ENCODE measurements around the gene MREG. TPM values are rescaled to one million over a fixed set of nuclear protein-coding genes. Genes with fewer than 3 reads are reported as not detected.
"Not testable (repeated sequence)": the region's sequence is repeated elsewhere in the genome, so short reads cannot be mapped to it uniquely, and the experiment has no call there.

The MREG gene
- total RNA-seq, 1 donor from 2014 or later = 8.1 TPM

DNA sequence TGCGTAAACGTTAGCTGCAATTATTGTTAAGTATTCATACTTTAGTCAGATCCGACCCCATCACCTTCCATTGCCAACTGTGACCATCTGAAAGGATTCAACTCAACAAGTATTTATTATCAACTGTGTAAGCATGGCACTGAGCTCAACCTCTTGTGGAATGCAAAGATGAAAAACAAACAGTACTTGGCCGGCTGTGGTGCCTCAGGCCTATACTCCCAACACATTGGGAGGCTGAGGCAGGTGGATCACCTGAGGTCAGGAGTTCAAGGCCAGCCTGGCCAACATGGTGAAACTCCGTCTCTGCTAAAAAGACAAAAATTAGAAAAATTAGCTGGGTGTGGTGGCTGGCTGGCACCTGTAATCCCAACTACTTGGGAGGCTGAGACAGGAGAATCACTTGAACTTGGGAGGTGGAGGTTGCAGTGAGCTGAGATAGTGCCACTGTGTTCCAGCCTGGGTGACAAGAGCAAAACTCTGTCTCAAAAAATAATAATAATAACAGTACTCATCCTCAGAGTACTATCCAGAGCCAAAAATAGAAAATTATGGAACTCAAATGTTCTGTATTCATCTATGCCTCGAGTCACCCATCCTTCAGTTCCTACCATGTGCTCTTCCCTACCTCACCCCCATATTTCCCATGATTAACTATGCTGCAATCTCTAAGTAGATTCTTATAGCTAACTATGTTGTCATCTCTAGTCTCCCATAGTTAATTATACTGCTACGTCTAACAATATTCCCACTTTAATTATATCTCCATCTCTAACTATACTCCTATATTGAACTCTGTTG lies 8.6 kb upstream of the MREG start:
- no peak for DNase-seq

DNA sequence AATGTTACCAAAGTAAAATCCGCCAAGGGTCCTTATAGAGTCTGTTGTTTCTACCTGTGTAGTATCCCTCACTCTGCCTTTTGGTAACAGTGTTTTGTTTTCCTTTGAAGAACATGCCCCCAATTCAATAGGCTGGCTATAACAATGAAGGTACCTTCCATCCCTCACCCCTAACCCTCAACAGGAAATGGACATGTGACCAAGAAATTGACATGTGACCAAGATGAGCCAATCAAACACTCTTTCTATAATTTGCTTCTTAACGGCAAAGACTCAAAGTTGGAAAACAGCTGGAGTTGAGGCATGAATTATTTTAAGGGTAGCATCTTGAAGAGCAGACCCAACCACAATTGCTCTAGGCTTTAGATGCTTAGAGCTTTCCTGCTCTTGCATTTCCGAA lies 5.4 kb upstream of the MREG start:
- DNase-seq = no peak

DNA sequence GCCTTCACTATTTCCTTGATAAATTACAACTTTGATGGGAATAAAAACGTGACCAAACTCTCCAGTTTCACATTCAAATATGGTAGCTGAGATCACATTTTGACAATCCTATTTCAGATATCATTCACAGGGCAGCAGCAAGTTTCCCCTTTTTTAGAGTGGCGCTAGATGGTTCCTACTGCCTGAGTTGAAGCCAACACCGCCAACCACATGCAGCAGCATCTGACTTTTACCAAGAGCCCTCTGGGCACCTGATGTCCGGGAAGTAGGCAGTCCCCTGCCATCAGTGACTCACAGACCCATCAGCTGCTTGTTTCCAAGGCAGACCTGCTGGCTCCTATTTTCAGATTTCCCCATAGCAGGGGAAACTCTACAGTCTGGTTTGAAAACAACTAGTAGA lies 4.0 kb upstream of the MREG start:
- no peak for DNase-seq

DNA sequence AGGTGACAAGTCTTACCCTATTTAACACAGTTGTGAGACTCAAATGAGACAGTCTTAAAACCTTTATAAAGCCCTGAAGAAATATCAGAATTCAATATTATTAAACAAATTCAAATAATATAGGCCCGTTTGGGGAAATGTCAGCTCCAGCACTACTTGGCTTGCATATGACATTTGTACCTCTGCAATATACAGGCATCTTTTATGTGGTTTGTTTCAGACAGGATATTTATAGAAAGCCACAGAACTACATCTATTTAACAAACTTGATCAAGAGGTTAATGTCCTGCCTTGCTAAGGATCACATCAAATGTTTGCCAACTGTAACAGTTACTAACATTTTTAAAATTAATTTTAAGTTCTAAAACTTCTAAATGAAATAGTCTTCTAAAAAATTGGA lies 3.2 kb upstream of the MREG start:
- no peak for DNase-seq

DNA sequence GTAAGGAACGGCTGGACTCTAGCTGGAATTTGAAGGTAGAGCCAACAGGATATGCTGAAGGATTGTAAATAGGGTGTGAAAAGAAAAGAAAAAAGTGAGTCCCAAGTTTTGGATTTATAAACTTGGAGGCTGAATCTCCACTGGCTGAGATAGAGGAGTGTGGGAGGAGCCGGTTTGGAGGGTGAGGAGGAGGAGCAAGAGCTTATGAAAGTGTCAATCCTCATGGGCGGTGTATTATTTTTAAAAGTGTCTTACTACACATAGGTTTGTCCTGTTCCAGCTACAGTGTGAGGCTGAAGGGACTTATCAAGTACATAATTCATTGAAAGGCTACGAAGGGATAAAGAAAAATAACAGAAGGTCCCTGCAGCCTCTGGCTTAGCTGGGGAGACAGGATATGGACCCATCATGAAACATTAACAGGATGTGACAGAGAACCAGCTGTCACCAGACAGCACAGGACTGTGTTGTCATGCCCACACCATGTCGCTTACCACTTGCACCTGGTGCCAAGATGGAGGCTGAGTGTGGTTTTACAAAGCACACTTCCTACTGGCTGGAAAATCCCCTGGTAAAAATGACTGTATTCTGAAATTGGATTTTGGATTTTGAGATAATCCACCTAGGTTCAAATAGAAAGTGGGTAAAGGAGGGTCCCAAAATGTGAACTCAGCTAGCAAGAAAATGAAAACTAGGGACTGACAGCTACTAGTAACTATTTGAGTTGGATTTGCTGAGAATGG lies 2.5 kb upstream of the MREG start:
- no peak for DNase-seq

DNA sequence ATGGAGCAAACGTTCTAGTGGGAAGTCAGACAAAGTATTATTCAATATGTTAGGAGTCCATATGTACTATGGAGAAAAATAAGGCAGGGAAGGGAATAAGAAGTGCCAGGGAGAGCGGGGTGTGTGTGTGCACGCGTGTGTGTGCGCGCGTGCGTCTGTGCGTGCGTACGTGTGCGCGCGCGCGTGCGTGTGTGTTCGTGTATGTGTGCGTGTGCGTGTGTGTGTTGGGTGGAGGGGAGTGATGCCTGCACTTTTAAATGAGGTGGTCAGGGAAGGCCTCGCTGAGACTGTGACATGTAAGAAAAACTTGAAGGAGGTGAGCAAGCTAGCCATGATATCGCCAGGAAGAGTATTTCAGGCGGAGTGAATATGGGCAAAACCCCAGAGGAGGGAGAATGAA lies 1.6 kb upstream of the MREG start:
- DNase-seq = no peak

DNA sequence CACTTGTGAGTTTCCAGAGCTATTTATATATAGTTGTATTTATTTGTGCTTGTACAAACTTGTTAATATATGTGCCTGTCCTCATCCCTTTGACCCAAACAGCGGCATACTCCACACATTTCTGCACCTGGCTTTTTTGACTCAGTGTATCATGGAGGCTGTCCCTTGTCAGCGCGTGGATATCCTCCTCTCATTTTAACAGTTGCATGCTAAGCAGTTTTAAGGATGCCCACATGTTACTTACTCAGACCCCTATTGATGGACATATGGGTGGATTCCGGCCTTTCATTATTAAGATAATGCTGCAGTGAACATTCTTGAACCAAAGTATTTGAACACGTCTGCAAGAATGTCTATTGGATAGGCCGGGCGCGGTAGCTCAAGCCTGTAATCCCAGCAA lies 655 bp upstream of the MREG start:
- DNase-seq = no peak

DNA sequence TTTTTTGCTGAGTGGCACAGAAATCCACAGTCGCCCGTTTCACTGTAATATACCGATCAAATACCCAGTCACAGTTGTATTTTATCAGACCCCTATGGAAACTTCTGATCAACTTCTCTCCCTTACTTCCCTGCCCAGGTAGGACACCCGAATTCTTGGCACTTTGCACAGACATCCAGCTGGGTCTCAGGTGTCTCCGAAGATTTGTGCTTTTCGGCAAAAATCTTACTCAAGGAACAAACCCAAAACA lies 596 bp downstream of the MREG start:
- DNase-seq = no peak

DNA sequence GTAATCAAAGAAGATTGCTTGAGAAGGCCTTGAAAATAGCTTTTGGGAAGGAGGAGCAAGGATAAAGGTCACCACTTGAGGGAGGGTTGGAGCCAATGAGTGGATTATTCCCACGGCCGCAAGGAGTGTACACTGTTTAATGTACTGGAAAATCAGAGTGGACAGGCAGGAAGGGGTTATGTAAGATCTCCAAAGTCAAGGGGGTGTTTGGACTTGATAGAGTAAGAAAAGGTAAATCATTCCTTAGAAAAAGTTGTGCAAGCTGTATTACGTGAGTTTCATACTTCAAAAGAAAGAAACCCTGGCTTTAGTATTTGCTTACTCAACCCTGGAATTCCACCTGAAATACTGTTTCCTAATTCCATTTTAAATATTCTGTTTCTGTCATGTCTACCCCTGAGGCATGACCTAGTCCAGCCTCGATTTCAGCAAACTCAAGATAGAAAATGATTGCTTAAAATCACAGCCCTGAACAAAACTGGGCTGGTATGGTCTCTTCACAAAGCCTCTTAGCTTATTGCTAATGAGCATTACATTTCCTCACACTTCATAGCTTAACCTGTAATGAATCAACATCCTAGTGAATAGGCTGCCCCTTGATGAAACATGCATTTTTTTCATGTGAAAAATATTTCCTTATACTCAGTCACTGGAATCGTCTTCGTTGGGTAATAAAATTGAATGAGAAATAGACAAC lies 1.1 kb downstream of the MREG start:
- no peak for DNase-seq

DNA sequence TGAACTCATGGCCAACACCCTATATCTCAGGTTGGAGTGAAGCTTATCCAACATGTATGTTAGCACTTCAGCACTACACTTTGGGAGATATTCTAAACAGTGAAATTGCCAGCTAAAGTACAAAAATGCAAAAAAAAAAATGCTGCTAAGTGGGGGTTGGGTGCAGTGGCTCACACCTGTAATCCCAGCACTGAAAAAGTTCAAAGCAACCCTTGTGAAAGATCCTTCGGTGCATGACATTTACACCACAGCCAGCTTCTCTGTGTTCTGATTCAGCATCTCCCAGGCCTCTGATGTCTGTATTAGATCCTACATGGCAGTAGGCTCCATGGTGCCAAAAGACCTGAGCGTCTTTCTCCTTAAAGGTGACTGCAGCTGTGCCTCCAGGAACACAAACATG lies 4.1 kb downstream of the MREG start:
- DNase-seq = not testable (repeated sequence)

DNA sequence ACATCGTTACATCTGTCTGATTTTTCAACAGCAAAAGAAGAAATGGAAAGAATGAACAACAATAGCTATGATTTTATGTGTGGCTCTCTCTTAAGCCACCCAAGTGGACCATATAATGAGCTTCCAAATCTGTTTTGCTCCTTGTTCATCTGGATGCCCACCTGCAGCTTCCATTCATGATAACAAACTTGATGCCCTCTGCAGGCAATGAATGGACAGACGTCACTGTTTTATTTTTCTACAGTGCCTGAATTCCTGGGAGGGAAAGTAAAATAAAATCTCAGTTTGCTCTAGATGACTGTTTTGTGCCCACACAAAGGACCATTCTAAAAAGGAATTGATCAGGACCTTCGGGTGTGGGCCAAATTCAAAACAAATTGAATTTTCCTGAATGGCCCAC lies 5.0 kb downstream of the MREG start:
- DNase-seq = no peak

DNA sequence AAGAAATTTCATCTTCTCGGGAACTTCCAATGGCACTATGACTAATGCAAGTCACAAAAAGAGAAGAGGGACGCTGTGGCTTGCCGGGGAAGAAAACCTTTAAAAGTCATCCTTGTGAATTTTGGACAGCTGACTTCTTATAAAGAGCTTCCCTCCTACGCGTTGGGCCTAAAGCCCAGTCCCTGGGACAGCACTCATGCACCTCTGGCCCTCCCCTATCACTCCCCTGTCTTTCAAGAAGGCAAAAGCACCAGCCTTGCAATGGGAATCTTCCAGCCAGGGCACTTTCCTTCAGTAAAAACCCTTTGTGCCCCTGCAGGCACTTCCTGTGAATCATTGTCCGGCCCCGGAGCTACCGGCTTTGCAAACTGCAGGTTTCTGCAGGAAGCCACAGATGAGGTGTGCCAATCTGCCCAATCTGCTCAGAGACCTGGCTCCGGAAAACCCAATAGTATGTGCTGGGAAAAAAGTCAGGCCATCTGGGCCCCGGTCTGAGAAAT lies 7.1 kb downstream of the MREG start:
- DNase-seq = no peak

DNA sequence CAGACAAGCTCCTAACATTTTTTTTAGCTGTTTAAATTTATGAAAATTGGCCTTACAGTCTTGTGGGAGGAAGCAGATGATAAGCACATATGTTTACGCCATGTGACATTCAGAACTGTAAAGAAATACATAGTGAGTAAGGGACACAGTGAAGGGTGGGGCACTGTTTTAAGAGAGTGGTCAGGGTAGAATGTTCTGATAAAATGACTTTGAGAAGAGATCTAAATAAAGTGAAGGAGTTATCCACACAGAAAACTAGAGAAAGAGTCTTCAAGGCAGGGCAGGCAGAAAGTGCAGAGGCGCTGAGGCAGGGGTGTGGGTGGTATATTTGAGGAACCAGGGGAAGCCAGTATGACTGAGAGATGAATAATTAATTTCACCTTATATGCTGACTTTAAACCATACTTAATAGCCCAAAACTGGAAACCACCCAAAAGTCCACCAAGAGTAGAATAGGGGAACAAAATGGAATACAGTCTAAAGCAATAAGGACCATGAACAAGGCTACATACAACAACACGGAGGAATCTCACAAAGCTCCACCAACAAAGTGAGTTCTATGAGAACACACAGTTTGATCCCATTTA lies 8.6 kb downstream of the MREG start:
- DNase-seq = no peak

DNA sequence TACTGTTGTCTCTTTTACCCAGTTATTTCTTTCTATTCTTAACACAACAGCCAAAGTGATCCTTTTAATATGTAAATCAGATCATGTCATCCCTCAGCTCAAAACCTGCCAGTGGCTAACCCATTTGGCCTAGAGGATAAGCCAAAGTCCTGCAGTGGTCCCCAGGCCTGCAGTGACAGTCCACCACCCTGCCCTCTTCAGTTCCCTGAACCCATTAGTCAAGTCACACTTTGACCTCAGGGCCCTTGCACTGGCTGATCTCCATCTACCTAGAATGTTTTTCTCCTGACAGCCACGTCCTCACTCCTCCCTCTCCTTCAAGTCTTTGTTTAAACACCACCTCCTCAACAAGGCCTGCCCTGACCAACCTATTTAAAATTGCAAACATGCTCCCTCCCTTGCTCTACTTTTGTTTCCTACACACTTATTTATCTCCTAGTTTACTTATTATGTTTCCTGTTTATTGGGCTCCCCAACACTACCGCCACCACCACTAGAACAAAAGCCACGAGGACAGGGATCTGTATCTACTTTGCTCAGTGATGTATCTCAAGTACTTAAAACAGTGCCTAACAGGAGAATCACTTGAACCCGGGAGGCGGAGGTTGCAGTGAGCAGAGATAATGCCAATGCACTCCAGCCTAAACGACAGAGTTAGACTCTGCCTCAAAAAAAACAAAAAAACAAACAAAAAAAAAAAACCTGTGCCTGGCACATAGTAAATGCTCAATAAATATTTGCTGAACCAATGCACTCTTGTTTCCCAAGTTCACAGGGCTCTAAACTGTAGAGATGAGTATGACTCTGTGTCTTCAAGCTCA lies 9.3 kb downstream of the MREG start:
- DNase-seq = no peak

DNA sequence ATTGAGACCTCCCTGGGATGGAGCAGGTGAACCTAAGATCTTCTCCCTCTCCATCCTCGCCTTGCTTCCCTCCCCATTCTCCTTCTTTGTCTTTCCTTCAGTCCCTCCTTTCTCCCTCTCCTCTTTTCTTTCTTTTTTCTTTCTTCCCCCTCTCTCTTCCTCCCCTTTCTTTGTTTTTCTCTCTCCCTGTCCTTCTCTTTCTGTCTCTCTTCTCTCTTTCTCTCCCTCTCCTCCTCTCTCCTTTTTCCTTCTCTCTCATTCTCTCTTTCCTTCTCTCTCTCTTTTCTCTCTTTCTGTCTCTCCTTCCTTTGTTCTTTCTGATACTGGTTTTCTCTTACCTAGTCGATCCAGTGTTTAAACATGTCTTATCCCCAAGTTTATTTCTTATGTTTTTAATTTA lies 10.7 kb downstream of the MREG start:
- DNase-seq = no peak

DNA sequence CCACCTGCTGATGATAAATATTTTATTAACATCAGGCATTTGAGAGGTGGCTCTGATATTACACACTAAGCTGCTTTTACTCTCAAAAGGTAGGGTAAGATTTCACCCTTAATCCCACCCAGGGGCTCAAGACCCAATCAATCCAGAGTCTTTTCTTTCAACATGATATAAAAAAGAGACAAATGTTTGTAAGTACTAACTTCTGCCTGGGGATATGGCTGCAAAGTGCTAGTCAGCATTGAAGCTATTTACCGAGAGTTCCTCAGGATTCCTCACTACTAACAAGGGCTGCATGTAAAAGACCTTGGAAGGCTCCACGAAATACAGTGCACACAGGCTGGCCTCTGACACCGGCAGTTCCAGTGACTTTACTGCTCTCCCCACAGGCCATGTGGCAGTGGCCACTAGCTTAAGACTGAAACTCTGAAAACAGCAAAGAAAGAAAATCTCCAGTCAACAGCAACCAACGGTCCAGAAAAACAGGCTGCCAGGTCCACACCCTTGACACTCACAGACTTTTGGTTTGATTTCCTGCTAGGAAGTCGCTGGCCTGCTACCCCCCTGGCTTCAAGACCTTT lies 11.2 kb downstream of the MREG start:
- DNase-seq = no peak

DNA sequence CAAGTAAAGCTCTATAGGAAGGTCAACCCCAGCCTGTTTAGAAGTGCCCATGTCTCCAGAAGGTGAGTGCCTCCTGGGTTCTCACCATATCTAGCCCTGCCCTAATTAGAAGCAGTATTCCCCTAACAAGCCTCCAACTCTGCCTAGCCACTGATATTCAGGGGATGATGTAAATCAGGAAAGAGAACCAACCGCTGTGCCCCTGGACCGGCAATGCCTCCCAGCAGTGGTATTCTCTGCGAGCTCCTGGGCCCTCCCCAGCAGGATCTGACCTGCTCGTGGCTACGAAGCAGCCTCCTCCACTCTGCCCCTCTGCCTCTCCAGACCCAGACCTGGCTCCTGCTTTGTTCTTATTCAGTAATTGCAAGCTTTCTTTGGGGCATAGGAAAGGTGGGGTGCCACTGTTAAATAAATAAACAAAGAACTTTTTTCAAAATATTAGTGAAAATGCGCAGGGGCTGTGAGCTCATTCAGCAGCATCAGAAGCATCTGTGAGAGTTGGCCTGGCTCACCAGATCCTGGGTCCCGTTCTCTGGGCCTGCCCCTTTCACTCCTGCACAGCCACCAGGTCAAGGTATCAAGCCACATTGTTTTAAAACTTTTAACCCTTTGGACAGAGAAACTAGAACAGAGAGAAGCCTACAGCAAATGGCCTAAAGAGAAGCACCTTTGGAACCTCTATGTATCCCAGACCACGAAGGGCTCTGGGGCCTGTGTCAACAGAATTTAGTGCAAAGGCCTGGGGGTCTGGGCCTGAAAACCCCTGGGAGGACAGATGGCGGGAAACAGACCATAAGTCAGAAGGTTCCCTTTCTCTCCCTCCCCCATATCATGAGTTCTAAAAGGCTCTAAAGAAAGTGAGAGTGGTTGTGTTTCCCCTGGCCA lies 11.9 kb downstream of the MREG start:
- DNase-seq = no peak

DNA sequence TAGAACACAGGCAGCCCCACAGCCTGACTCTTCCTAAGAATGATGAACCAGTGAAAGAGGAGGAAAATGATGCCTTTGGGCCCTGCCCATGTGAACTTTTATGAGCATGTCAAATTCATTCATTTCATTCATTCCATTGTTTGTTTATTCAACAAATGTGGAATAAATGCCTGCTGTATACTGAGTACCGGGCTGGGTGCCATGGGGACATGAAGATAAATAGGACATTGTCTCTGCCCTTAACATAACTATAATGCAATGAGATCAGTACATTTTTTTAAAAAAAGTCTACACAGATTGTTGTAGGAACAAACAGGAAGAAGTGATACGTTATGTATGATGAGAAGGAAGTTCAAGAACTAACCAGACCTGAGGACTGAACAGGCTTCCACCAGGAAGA lies 14.7 kb downstream of the MREG start:
- DNase-seq = no peak

DNA sequence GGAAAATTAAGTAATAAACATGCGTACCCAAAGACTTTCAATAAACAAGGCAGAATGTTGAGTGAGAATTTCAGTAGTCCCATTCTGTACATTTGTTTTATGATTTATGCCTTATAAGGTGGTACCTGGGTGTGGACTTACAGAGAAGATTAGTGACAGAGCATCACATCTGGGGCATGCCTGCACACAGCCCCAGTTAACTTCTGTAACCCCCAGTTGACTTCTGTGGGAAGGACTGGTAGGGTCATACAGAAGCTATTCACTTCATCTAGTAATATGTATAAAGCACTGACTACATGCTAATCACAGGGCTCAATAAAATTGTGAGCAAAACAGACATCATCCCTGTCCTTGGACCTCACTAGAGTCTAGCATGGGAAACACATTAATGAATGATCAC lies 16.1 kb downstream of the MREG start:
- DNase-seq = no peak

DNA sequence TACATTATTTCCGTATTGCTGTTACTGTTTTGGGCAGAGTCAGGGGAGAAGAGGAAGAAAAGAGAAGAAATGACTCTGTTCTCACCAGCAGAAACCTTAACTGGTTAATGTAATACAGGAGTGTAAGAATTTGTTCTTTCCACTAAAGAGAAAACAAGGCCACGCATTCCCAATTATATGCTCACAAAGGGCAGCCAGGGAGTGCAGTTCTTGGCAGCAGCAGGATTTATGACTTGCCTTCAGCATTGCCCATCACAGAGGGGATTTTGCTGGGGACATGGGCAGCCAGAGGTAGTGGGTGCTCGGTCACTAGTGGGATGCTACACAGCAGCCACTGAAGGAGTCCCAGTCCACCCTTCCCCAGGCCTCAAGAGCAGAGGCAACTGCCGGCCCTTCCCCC lies 18.4 kb downstream of the MREG start:
- DNase-seq = no peak
